GM18526 (cell line): Measurements from ENCODE around the gene HBG1.

ENCODE experiments used
- POLR2A ChIP-seq: IDR thresholded peaks from 3 replicates; pipeline ENCODE4 v1.6.1; 2011; ENCODE audit not compliant: insufficient read length; ENCODE audit errors: extremely low read depth

The HBG1 gene

GRCh38 chr11:5224538-5225479 lies 24.8 kb downstream of the HBG1 start:
- TF ChIP-seq POLR2A = no peak

GRCh38 chr11:5223686-5224085 lies 26.0 kb downstream of the HBG1 start:
- no peak for TF ChIP-seq POLR2A

GRCh38 chr11:5223146-5223545 lies 26.5 kb downstream of the HBG1 start:
- TF ChIP-seq POLR2A = no peak

- no peak for TF ChIP-seq POLR2A
Observed at GRCh38 chr11:5210376-5210885, 39.2 kb downstream of the HBG1 start.

- no peak for TF ChIP-seq POLR2A
Observed at GRCh38 chr11:5204787-5205186, 44.9 kb downstream of the HBG1 start.

- TF ChIP-seq POLR2A = no peak
Observed at GRCh38 chr11:5203366-5203765, 46.3 kb downstream of the HBG1 start.

GRCh38 chr11:5200582-5200981 lies 49.1 kb downstream of the HBG1 start, which contains the start of gene OR51V1:
Gene OR51V1, minus strand, starts transcription at chr11:5200682. Its CDS starts 0 bp downstream, at chr11:5200682.
- no peak for TF ChIP-seq POLR2A

GRCh38 chr11:5198285-5198684 lies 51.4 kb downstream of the HBG1 start:
- TF ChIP-seq POLR2A = no peak
